IMR-90 (cell line): Measurements from ENCODE around the gene VPS33A. TPM values are rescaled to one million over a fixed set of nuclear protein-coding genes. Genes with fewer than 3 reads are reported as not detected.

Experiments
- ATAC-seq: fragments of 200-7000 bp; cut with Tn5 transposase; 2 replicates; pipeline ENCODE4 v1.9.1; 2020; ENCODE audit warnings: low read depth, mild to moderate bottlenecking, moderate library complexity
- BruUV-seq: library from RNA; stranded (reverse); fragments of 400-500 nt; replicated peaks from 2 replicates; lab custom pipeline; 2021; lab: Mats Ljungman, UMichigan
- CTCF ChIA-PET: fragments of 300-600 bp; formaldehyde crosslinking; extraction: SDS; loops from one replicate; lab custom pipeline; 2021; ENCODE audit warnings: antibody characterized with exemption; lab: Yijun Ruan, JAX
- POLR2A ChIA-PET: fragments of 300-600 bp; sonication (Branson Sonifier 250); formaldehyde crosslinking; loops from one replicate; lab custom pipeline; 2022; ENCODE audit warnings: antibody characterized with exemption; ENCODE audit not compliant: unreplicated experiment; lab: Charles Lee
- DNase-seq: peaks from one replicate; pipeline ENCODE4 v3.0.0; 2013
- H2AFZ ChIP-seq: replicated peaks from 2 replicates; pipeline ENCODE3; 2013; ENCODE audit warnings: low read length, mild to moderate bottlenecking; ENCODE audit not compliant: poor library complexity
- H2AK5ac ChIP-seq: 2 replicates; pipeline ENCODE4 v1.6.1; 2013; ENCODE audit warnings: low read depth, low read length, inconsistent platforms
- H2AK9ac ChIP-seq: replicated peaks from 2 replicates; pipeline ENCODE3; 2013; ENCODE audit warnings: mild to moderate bottlenecking, low read depth, low read length, moderate library complexity; ENCODE audit not compliant: poor library complexity
- H2BK120ac ChIP-seq: 2 replicates; pipeline ENCODE4 v1.6.1; 2013; ENCODE audit warnings: low read depth, low read length, inconsistent platforms
- H2BK15ac ChIP-seq: 3 replicates; pipeline ENCODE4 v1.6.1; 2013; ENCODE audit warnings: low read depth, low read length, inconsistent platforms
- H2BK20ac ChIP-seq: 2 replicates; pipeline ENCODE4 v1.6.1; 2013; ENCODE audit warnings: low read depth, mild to moderate bottlenecking, inconsistent platforms, low read length, moderate library complexity
- H2BK5ac ChIP-seq: 2 replicates; pipeline ENCODE4 v1.6.1; 2013; ENCODE audit warnings: mild to moderate bottlenecking, low read depth, low read length, inconsistent platforms; ENCODE audit not compliant: poor library complexity, severe bottlenecking
- H3K14ac ChIP-seq: replicated peaks from 2 replicates; pipeline ENCODE4 v1.6.1; 2013; ENCODE audit warnings: low read depth, low read length, inconsistent platforms
- H3K18ac ChIP-seq: 2 replicates; pipeline ENCODE4 v1.6.1; 2013; ENCODE audit warnings: low read depth, low read length, control low read depth
- H3K23ac ChIP-seq: 2 replicates; pipeline ENCODE4 v1.6.1; 2013; ENCODE audit warnings: low read depth, low read length, inconsistent platforms
- H3K27ac ChIP-seq: 2 replicates; pipeline ENCODE4 v1.5.1; 2013; ENCODE audit warnings: mild to moderate bottlenecking, control low read depth, low read length; ENCODE audit not compliant: insufficient read depth
- H3K27me3 ChIP-seq: 2 replicates; pipeline ENCODE4 v1.6.1; 2013; ENCODE audit warnings: low read length; ENCODE audit not compliant: control insufficient read depth, insufficient read depth
- H3K36me3 ChIP-seq: 2 replicates; pipeline ENCODE4 v1.6.1; 2013; ENCODE audit warnings: low read length, mixed read lengths; ENCODE audit not compliant: control insufficient read depth, insufficient read depth
- H3K4ac ChIP-seq: 2 replicates; pipeline ENCODE4 v1.6.1; 2013; ENCODE audit warnings: low read depth, low read length, inconsistent platforms
- H3K4me1 ChIP-seq: 2 replicates; pipeline ENCODE4 v1.6.1; 2013; ENCODE audit warnings: low read length, mixed read lengths; ENCODE audit not compliant: control insufficient read depth, insufficient read depth
- H3K4me2 ChIP-seq: 2 replicates; pipeline ENCODE4 v1.6.1; 2013; ENCODE audit warnings: low read depth, mild to moderate bottlenecking, control low read depth, low read length, moderate library complexity
- H3K4me3 ChIP-seq: 2 replicates; pipeline ENCODE4 v1.5.1; 2013; ENCODE audit warnings: low read depth, mild to moderate bottlenecking, control low read depth, low read length, moderate library complexity; ENCODE audit not compliant: insufficient read depth
- H3K56ac ChIP-seq: 2 replicates; pipeline ENCODE4 v1.6.1; 2013; ENCODE audit warnings: low read length, inconsistent platforms; ENCODE audit not compliant: insufficient read depth; ENCODE audit errors: extremely low read depth
- H3K79me1 ChIP-seq, 2 experiments: 2 replicates each; pipeline ENCODE4 v1.6.1; 2013; ENCODE audit warnings: low read length in 2 of 2, inconsistent platforms in 1 of 2, low read depth in 1 of 2
- H3K9ac ChIP-seq: 2 replicates; pipeline ENCODE4 v1.6.1; 2013; ENCODE audit warnings: low read depth, low read length, control low read depth
- H3K9me1 ChIP-seq: 2 replicates; pipeline ENCODE4 v1.6.1; 2013; ENCODE audit warnings: low read length, inconsistent platforms; ENCODE audit not compliant: insufficient read depth
- H3K9me3 ChIP-seq: 2 replicates; pipeline ENCODE4 v1.6.1; 2013; ENCODE audit warnings: low read length; ENCODE audit not compliant: control insufficient read depth, insufficient read depth
- H4K20me1 ChIP-seq: 2 replicates; pipeline ENCODE4 v1.6.1; 2013; ENCODE audit warnings: low read length, inconsistent platforms; ENCODE audit not compliant: insufficient read depth
- H4K5ac ChIP-seq: 2 replicates; pipeline ENCODE4 v1.6.1; 2013; ENCODE audit warnings: mild to moderate bottlenecking, low read depth, low read length, control low read depth
- H4K8ac ChIP-seq, 2 experiments: 2 replicates each; pipeline ENCODE4 v1.6.1; 2013; ENCODE audit warnings: low read depth in 2 of 2, low read length in 2 of 2, control low read depth in 1 of 2, inconsistent platforms in 1 of 2
- H4K91ac ChIP-seq: 2 replicates; pipeline ENCODE4 v1.6.1; 2013; ENCODE audit warnings: low read depth, low read length, inconsistent platforms; ENCODE audit not compliant: insufficient read depth
- FOS ChIP-seq: fragments of 150-350 bp; IDR thresholded peaks from 2 replicates; pipeline ENCODE4 v1.6.1; 2016; ENCODE audit warnings: low read depth, low read length
- NFE2L2 ChIP-seq: fragments of 150-350 bp; IDR thresholded peaks from 2 replicates; pipeline ENCODE4 v1.6.1; 2016; ENCODE audit warnings: low read depth, mild to moderate bottlenecking, low read length
- POLR2A ChIP-seq: IDR thresholded peaks from 2 replicates; pipeline ENCODE4 v1.6.1; 2012; ENCODE audit warnings: mild to moderate bottlenecking, low read depth, low read length
- RCOR1 ChIP-seq: IDR thresholded peaks from 2 replicates; pipeline ENCODE4 v1.6.1; 2012; ENCODE audit warnings: mild to moderate bottlenecking, low read length, improper control_type of control experiment; ENCODE audit not compliant: insufficient replicate concordance
- WGBS, 2 experiments: methylation state at CpG; one replicate each; pipeline versions ENCODE4 v1.1.5 to v1.1.7; 2013; ENCODE audit warnings: missing lambda C conversion rate in 2 of 2; ENCODE audit not compliant: insufficient read length in 1 of 2; ENCODE audit errors: extremely low coverage in 2 of 2; 5-methylcytosine and 5-hydroxymethylcytosine counted together
- dilution Hi-C: fragments of 300-500 bp; cut with HindIII; formaldehyde crosslinking; loops from one replicate; pipeline ENCODE4 v1.14.3; 2018; ENCODE audit warnings: low sequenced_read_pairs; ENCODE audit not compliant: unreplicated experiment
- in situ Hi-C: fragments of 300-500 bp; cut with MboI; formaldehyde crosslinking; loops from 3 replicates; pipeline ENCODE4 v1.14.3; 2019; ENCODE audit warnings: low sequenced_read_pairs, inconsistent platforms, mixed read lengths
- intact Hi-C: fragments of 100-400 bp; cut with micrococcal nuclease; formaldehyde crosslinking; loops from 2 replicates; pipeline ENCODE4 v1.10.0; 2022
- polyA plus RNA-seq, 3 experiments: library from polyadenylated mRNA; depleted of rRNA; stranded (reverse); fragments of >200 nt; gene quantifications; 2 replicates each; pipeline ENCODE4 v1.2.3, GENCODE V29; 2012; ENCODE audit warnings: low replicate concordance in 1 of 3
- total RNA-seq: library from RNA; depleted of rRNA; stranded (reverse); fragments of >200 nt; gene quantifications from 2 replicates; pipeline ENCODE4 v1.2.3, GENCODE V29; 2012

The VPS33A gene
- total and polyA plus RNA-seq, 2 of the 4 experiments (the other 2 are of a cell fraction) = 14.0 to 20.3 TPM

DNA sequence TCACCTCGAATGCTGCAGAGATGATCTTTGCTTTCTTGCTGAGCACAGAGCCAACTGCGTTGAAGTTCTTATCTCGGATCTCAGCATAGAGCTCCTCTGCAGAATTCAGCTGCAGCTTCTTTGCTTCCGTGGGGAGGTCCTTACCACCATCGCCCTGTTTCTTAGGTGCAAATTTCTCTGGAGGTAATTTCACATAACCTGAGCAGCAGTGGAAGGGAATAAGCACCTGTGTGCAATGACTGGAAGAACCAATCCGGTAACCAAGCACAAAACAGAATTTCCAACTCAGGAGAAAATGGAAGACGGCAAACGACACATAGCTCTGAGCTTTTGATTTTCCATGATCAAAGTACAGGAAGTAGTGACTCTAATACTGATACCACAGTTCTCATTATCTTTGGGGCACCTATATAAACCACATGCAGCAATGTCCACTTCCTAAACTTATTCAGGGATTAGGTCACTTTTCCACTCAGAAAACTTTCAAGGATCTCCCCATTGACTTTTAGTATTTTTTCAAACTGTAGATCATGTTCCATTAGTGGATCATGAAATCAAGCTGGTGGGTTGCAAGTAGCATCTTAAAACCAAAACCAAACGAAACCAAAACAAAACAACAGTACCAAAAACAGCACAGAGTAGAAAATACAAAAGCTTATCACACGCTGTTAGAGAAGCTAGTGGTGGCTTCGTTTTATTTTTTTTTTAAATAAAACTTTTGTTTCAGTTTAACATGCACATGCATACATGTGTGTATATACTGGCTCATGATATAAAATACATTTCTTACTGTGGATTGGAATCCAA, 21.5 kb downstream of the VPS33A start (continued):
- no peak for TF ChIP-seq FOS

DNA sequence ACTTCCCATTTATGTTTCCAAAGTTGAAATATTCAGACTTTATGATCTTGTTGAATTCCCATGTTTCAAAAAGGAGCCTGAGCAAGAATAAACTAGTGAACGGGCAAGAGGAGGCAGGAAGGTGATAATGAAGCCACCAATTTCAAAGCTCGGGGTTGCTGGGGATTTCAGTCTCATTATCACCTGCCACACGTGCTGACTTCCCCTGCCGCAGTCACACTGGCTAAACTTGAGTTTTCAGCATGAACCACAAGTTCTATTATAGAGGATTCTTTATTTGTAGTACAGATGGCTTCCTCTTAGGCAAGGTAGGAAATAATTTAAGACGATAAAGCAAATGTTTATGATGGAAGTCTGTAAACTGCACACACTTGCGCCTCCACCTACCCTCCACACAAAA, 22.3 kb downstream of the VPS33A start:
- no peaks in the 10 kb centered on the region for H3K4me1 ChIP-seq
- H3K56ac ChIP-seq = no peak overlapping the region
- H3K18ac ChIP-seq = no peak overlapping the region
- H2BK120ac ChIP-seq = no peak overlapping the region
- POLR2A ChIA-PET = no interaction called here
- H2AFZ ChIP-seq = no peak overlapping the region
- no peak overlapping the region for H3K4ac ChIP-seq
- TF ChIP-seq NFE2L2 (no peak), POLR2A (no peak), RCOR1 (no peak)
- intact Hi-C loops = no loop called here
- H4K5ac ChIP-seq = no peak overlapping the region
- no peak overlapping the region for H3K4me2 ChIP-seq
- DNase-seq = no peak
- H4K20me1 ChIP-seq = no peaks in the 10 kb centered on the region
- no peaks in the 10 kb centered on the region for H3K27me3 ChIP-seq
- no peak overlapping the region for H2BK20ac ChIP-seq
- H2AK5ac ChIP-seq = no peak overlapping the region
- no peak overlapping the region for H4K91ac ChIP-seq
- H3K23ac ChIP-seq = no peak overlapping the region
- CTCF ChIA-PET = interaction anchor here (0.6 kb wide), 1 partner anchor 52 kb away, joined by 3 read pairs; no protein-coding TSS in a partner anchor
- WGBS, 2 experiments = no CpG with 5 or more reads among the region's 6 CpGs
- H3K36me3 ChIP-seq = peaks cover 12% of the 10 kb centered on the region
- ATAC-seq = no peak
- dilution Hi-C loops = no loop called here
- no peak overlapping the region for H3K4me3 ChIP-seq
- no peak overlapping the region for H2BK5ac ChIP-seq
- H3K9ac ChIP-seq = no peak overlapping the region
- H3K14ac ChIP-seq = no peak overlapping the region
- no peak overlapping the region for H2AK9ac ChIP-seq
- no peaks in the 10 kb centered on the region; the same call in 1 of the 2 replicates for H3K9me1 ChIP-seq
- in situ Hi-C loops = no loop called here
- H3K79me1 ChIP-seq = peaks cover 0 to 3% of the 10 kb centered on the region in 2 experiments; a peak in 1 of 4 replicates
- no peak overlapping the region for H2BK15ac ChIP-seq
- no peak overlapping the region for H3K27ac ChIP-seq
- no TSS peak for BruUV-seq
- no peaks in the 10 kb centered on the region for H3K9me3 ChIP-seq
- H4K8ac ChIP-seq = no peak overlapping the region
